Endothelial cell of umbilical vein (primary cell): ENCODE measurements around the gene ANK2. TPM values are rescaled to one million over a fixed set of nuclear protein-coding genes. Genes with fewer than 3 reads are reported as not detected.

ENCODE experiments used
- BruUV-seq: library from RNA; stranded (reverse); fragments of 400-500 nt; replicated peaks from 2 replicates; lab custom pipeline; 2021; lab: Mats Ljungman, UMichigan
- CTCF ChIA-PET: fragments of 300-600, 350-600 bp; sonication (Branson Sonifier 250); formaldehyde crosslinking; loops from one replicate; lab custom pipeline; 2021; ENCODE audit warnings: antibody characterized with exemption, inconsistent platforms; lab: Charles Lee
- POLR2A ChIA-PET: fragments of 300-600, 350-600 bp; sonication (Branson Sonifier 250); formaldehyde crosslinking; loops from one replicate; lab custom pipeline; 2021; ENCODE audit warnings: antibody characterized with exemption, inconsistent platforms; lab: Charles Lee
- DNase-seq: peaks from one replicate; pipeline ENCODE4 v3.0.0-alpha.2; 2011; ENCODE audit warnings: low read depth, low spot score
- FAIRE-seq: peaks from 2 replicates; lab custom pipeline; 2011; peaks lifted over from hg19 to GRCh38; lab: Jason Lieb, UNC
- H2AFZ ChIP-seq: 2 replicates; pipeline ENCODE4 v1.6.0; 2012; ENCODE audit warnings: low read depth, low read length, control low read depth, inconsistent platforms
- H3K27ac ChIP-seq: 2 replicates; pipeline ENCODE4 v1.5.1; 2011; ENCODE audit warnings: low read depth, mild to moderate bottlenecking, control low read depth, low read length, moderate library complexity; ENCODE audit not compliant: insufficient read depth
- H3K27me3 ChIP-seq, 2 experiments: 2 replicates each; pipeline versions ENCODE4 v1.6.0 to v1.6.1; 2011; ENCODE audit warnings: low read length in 2 of 2, mixed read lengths in 1 of 2; ENCODE audit not compliant: control insufficient read depth in 2 of 2, insufficient read depth in 2 of 2
- H3K36me3 ChIP-seq, 2 experiments: 2 replicates in 1 of 2; 3 replicates in 1 of 2; pipeline ENCODE4 v1.5.1; 2011; ENCODE audit warnings: low read length in 2 of 2, mild to moderate bottlenecking in 1 of 2, moderate library complexity in 1 of 2; ENCODE audit not compliant: control insufficient read depth in 2 of 2, insufficient read depth in 2 of 2; ENCODE audit errors: extremely low read depth in 1 of 2
- H3K4me1 ChIP-seq: 3 replicates; pipeline ENCODE4 v1.5.1; 2011; ENCODE audit warnings: mild to moderate bottlenecking, low read length; ENCODE audit not compliant: control insufficient read depth, insufficient read depth; ENCODE audit errors: extremely low read depth
- H3K4me2 ChIP-seq: 2 replicates; pipeline ENCODE4 v1.6.1; 2011; ENCODE audit warnings: low read length, control low read depth, mixed read lengths; ENCODE audit not compliant: insufficient read depth
- H3K4me3 ChIP-seq, 3 experiments: fragments of 200-600 bp in 1 of 3; sonication (generic), shearing (Covaris generic) in 1 of 3; replicated peaks in 1 of 3; 2 replicates each; pipeline ENCODE4 v1.5.1; 2011 to 2016; ENCODE audit warnings: control low read depth in 3 of 3, low read length in 3 of 3, mild to moderate bottlenecking in 2 of 3, inconsistent platforms in 1 of 3, low read depth in 1 of 3, moderate library complexity in 1 of 3; ENCODE audit not compliant: insufficient read depth in 1 of 3
- H3K79me2 ChIP-seq: 2 replicates; pipeline ENCODE4 v1.6.0; 2012; ENCODE audit warnings: low read length, inconsistent platforms; ENCODE audit not compliant: control insufficient read depth, insufficient read depth
- H3K9ac ChIP-seq: replicated peaks from 2 replicates; pipeline ENCODE3; 2011; ENCODE audit warnings: low read length, control low read depth; ENCODE audit not compliant: insufficient read depth; ENCODE audit errors: extremely low read depth
- H3K9me1 ChIP-seq: replicated peaks from 3 replicates; pipeline ENCODE4 v1.6.0; 2011; ENCODE audit warnings: mild to moderate bottlenecking, low read length; ENCODE audit not compliant: control insufficient read depth, insufficient read depth; ENCODE audit errors: extremely low read depth
- H3K9me3 ChIP-seq: replicated peaks from 2 replicates; pipeline ENCODE4 v1.5.1; 2012; ENCODE audit warnings: low read length, inconsistent platforms; ENCODE audit not compliant: control insufficient read depth, insufficient read depth
- H4K20me1 ChIP-seq: replicated peaks from 2 replicates; pipeline ENCODE3; 2011; ENCODE audit warnings: mild to moderate bottlenecking, low read length; ENCODE audit not compliant: control insufficient read depth, insufficient read depth; ENCODE audit errors: extremely low read depth
- CTCF ChIP-seq, 2 donors: IDR thresholded peaks; 1 replicate in 1 of 2; 2 replicates in 1 of 2; pipeline ENCODE4 v1.5.1; 2011; ENCODE audit warnings: low read length in 2 of 2, mild to moderate bottlenecking in 2 of 2, moderate library complexity in 2 of 2, control low read depth in 1 of 2, inconsistent platforms in 1 of 2, low read depth in 1 of 2; ENCODE audit not compliant: insufficient read depth in 1 of 2; ENCODE audit errors: extremely low read depth in 1 of 2
- EZH2 ChIP-seq: IDR thresholded peaks from 2 replicates; pipeline ENCODE4 v1.6.1; 2012; ENCODE audit warnings: borderline replicate concordance, low read depth, mild to moderate bottlenecking, moderate library complexity, low read length, inconsistent platforms; ENCODE audit not compliant: severe bottlenecking
- FOS ChIP-seq: IDR thresholded peaks from 2 replicates; pipeline ENCODE4 v1.6.1; 2011; ENCODE audit warnings: mild to moderate bottlenecking, low read length, moderate library complexity, borderline replicate concordance; ENCODE audit not compliant: insufficient read depth
- GATA2 ChIP-seq: IDR thresholded peaks from 2 replicates; pipeline ENCODE4 v1.7.0; 2011; ENCODE audit warnings: low read depth, mild to moderate bottlenecking, moderate library complexity, mixed read lengths, low read length; ENCODE audit not compliant: insufficient read length, insufficient read depth
- JUN ChIP-seq: IDR thresholded peaks from 2 replicates; pipeline ENCODE4 v1.6.1; 2011; ENCODE audit warnings: borderline replicate concordance, low read depth; ENCODE audit not compliant: insufficient read length, insufficient read depth
- MAX ChIP-seq: IDR thresholded peaks from 2 replicates; pipeline ENCODE4 v1.6.1; 2011; ENCODE audit not compliant: insufficient read depth, insufficient read length
- MYC ChIP-seq: IDR thresholded peaks from one replicate; pipeline ENCODE4 v1.6.1; 2011; ENCODE audit warnings: mild to moderate bottlenecking, low read depth, low read length
- POLR2A ChIP-seq: IDR thresholded peaks from 2 replicates; pipeline ENCODE4 v1.6.1; 2012; ENCODE audit warnings: low read depth, mild to moderate bottlenecking, control low read depth, low read length
- POLR2AphosphoS5 ChIP-seq: IDR thresholded peaks from 2 replicates; pipeline ENCODE4 v1.6.1; 2012; ENCODE audit warnings: low read depth, mild to moderate bottlenecking, control low read depth, low read length, moderate library complexity; ENCODE audit not compliant: insufficient read depth
- dilution Hi-C: fragments of 300-500 bp; cut with MboI; formaldehyde crosslinking; loops from one replicate; pipeline ENCODE4 v1.15.0; 2019; ENCODE audit warnings: low sequenced_read_pairs; ENCODE audit not compliant: extremely low pct_ligation_motif_present
- intact Hi-C: fragments of 100-400 bp; cut with micrococcal nuclease; formaldehyde crosslinking; loops from one replicate; pipeline ENCODE4 v1.10.0; 2022
- polyA plus RNA-seq, 4 experiments: library from polyadenylated mRNA; depleted of rRNA in 3 of 4; stranded (reverse) in 3 of 4; unstranded in 1 of 4; fragments of >200 nt; gene quantifications; 2 replicates each; pipeline versions ENCODE4 v1.2.1 to v1.2.3, GENCODE V29; 2011 to 2012; ENCODE audit warnings: missing spikeins in 1 of 4
- total RNA-seq: library from RNA; stranded (reverse); gene quantifications from 2 replicates; pipeline ENCODE4 v1.2.3, GENCODE V29; 2021

The ANK2 gene
- total and polyA plus RNA-seq, 2 donors (not counting 3 experiments of a cell fraction or from before 2014, with no cell fraction given) = not detected

- DNase-seq = no peak
- dilution Hi-C loops (no loop called here), intact Hi-C loops (no loop called here)
- Histone ChIP-seq H3K27ac (no peak overlapping the region), H3K36me3 (no peaks in the 10 kb centered on the region), H3K79me2 (no peaks in the 10 kb centered on the region), H3K4me3 (no peak overlapping the region), H2AFZ (no peak overlapping the region), H3K4me2 (no peak overlapping the region), H3K9me1 (no peaks in the 10 kb centered on the region), H3K9me3 (no peaks in the 10 kb centered on the region), H3K9ac (no peak overlapping the region), H3K4me1 (no peaks in the 10 kb centered on the region), H4K20me1 (no peaks in the 10 kb centered on the region), H3K27me3 (no peaks in the 10 kb centered on the region)
- ChIA-PET POLR2A (no interaction called here), CTCF (interaction anchor here (0.6 kb wide), 1 partner anchor 12 kb away, joined by 3 read pairs; no protein-coding TSS in a partner anchor)
- no peak for TF ChIP-seq FOS
- TF ChIP-seq EZH2 = no peak
- TF ChIP-seq POLR2A = no peak
- no peak for TF ChIP-seq MYC
- no peak for TF ChIP-seq GATA2
- TF ChIP-seq MAX = no peak
- TF ChIP-seq JUN = no peak
- no peak for TF ChIP-seq POLR2AphosphoS5
- TF ChIP-seq CTCF (IDR thresholded peaks at IDR 0.05; ENCODE audit: extremely low read depth in 1 of 2, insufficient read depth in 1 of 2, low read depth in 1 of 2, low read length in 2 of 2) = no peak
- no peak for FAIRE-seq
- BruUV-seq = no TSS peak
Measured at GRCh38 chr4:113116414-113117357, 67.2 kb downstream of the ANK2 start.
